Parathyroid adenoma (tissue), 2 donors: ENCODE measurements around the gene RPL12.

ENCODE experiments used
- H2AFZ ChIP-seq: fragments of 300-600 bp; sonication (generic); one replicate; pipeline ENCODE4 v1.7.0; 2017; ENCODE audit warnings: antibody characterized with exemption, mild to moderate bottlenecking
- H3K27ac ChIP-seq: fragments of 300-600 bp; sonication (generic); one replicate; pipeline ENCODE4 v1.7.0; 2017
- H3K27me3 ChIP-seq: fragments of 300-600 bp; sonication (generic); one replicate; pipeline ENCODE4 v1.7.0; 2017; ENCODE audit warnings: low read length; ENCODE audit not compliant: control insufficient read depth, insufficient read depth
- H3K36me3 ChIP-seq: fragments of 300-600 bp; sonication (generic); one replicate; pipeline ENCODE4 v1.7.0; 2017; ENCODE audit warnings: low read length; ENCODE audit not compliant: control insufficient read depth, insufficient read depth
- H3K4me1 ChIP-seq: fragments of 300-600 bp; sonication (generic); one replicate; pipeline ENCODE4 v1.7.0; 2017; ENCODE audit warnings: control low read depth
- H3K4me2 ChIP-seq: fragments of 300-600 bp; sonication (generic); one replicate; pipeline ENCODE4 v1.7.0; 2017; ENCODE audit warnings: low read length
- H3K4me3 ChIP-seq: fragments of 300-600 bp; sonication (generic); one replicate; pipeline ENCODE4 v1.7.0; 2017; ENCODE audit warnings: low read depth, low read length
- H3K79me2 ChIP-seq: fragments of 300-600 bp; sonication (generic); one replicate; pipeline ENCODE4 v1.7.0; 2017; ENCODE audit warnings: control low read depth
- H3K9ac ChIP-seq: fragments of 300-600 bp; sonication (generic); one replicate; pipeline ENCODE4 v1.7.0; 2017; ENCODE audit warnings: mild to moderate bottlenecking
- H3K9me3 ChIP-seq: fragments of 300-600 bp; sonication (generic); one replicate; pipeline ENCODE4 v1.7.0; 2017; ENCODE audit warnings: low read length; ENCODE audit not compliant: control insufficient read depth
- CTCF ChIP-seq: fragments of 300-600 bp; sonication (generic); IDR thresholded peaks from one replicate; pipeline ENCODE4 v1.7.0; 2017; ENCODE audit warnings: antibody characterized with exemption, mild to moderate bottlenecking
- donor health status: primary hyperparathyroidism.

The RPL12 gene

DNA sequence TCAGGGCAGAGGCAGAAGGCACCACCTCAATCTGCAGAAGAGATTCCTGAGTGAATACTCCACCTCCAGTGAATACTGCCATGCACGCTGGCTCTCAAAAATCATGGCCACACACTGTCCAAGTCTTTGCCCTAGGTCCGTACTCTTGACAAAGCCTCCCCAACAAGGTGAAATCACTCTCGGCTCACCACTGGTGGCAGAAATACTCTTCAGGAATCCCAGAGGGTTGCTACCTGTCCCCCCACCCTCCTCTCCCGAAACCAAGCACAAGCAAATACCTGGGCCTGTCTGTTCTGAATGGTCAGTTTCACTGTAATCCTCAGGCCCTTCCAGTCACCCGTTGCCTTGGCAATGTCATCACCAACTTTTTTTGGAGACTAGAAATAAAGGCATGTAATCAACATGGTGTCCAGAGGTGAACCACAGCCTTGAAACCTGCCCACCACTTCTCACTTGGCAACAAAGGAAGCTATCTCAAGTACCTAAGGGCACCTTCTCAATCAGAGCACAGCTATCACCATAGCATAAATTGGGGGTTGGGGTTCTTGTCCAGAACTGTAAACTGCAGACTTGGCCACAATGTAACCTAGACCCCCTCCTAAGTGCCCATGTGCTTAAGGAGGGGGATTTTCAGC lies 1.8 kb downstream of the RPL12 start:
- H2AFZ ChIP-seq = no peak overlapping the region
- no peaks in the 10 kb centered on the region for H3K4me1 ChIP-seq
- H3K79me2 ChIP-seq = no peaks in the 10 kb centered on the region
- no peaks in the 10 kb centered on the region for H3K9me3 ChIP-seq
- H3K9ac ChIP-seq = no peak overlapping the region
- no peak for TF ChIP-seq CTCF
- H3K4me3 ChIP-seq = no peak overlapping the region
- H3K36me3 ChIP-seq = peaks cover 3% of the 10 kb centered on the region
- H3K4me2 ChIP-seq = peak overlapping the region; percentile 82
- H3K27ac ChIP-seq = peak overlapping the region; percentile 77
- H3K27me3 ChIP-seq = no peaks in the 10 kb centered on the region

DNA sequence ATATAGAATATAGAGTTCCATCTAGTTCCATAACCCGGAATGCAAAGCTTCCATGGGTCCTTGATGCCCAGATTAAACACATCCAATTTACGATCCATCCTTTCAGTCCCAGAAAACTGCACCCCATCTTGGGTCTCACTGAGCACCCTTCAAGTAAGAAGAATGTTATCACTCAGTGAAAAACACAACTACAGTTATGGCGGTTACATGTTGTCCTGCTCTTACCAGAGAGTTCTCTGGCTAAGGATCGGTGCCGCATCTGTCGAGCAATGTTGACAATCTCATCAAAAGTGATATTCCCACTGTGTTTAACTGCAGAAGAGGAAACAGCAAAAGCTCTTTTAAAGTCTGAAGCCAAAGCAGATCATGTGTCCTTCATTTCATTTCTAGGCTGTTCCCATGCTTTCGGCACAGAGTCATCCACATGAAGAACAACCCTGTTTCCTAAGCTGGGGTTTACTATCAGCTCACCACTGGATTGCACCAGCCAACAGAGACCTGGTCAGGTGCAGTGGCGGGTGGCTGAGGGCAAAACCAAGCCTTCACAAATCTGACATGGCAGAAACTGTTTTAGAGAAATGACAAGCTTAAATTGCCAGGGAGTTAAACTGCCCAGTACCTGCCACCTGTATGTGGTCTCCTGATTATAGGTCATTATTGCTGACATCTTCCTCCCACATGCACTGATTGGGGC lies 2.9 kb downstream of the RPL12 start:
- H2AFZ ChIP-seq = no peak overlapping the region
- no peak overlapping the region for H3K4me2 ChIP-seq
- no peak overlapping the region for H3K9ac ChIP-seq
- TF ChIP-seq CTCF = no peak
- no peaks in the 10 kb centered on the region for H3K79me2 ChIP-seq
- no peaks in the 10 kb centered on the region for H3K4me1 ChIP-seq
- no peaks in the 10 kb centered on the region for H3K27me3 ChIP-seq
- H3K9me3 ChIP-seq = no peaks in the 10 kb centered on the region
- H3K4me3 ChIP-seq = no peak overlapping the region
- peaks cover 3% of the 10 kb centered on the region for H3K36me3 ChIP-seq
- no peak overlapping the region for H3K27ac ChIP-seq

- Histone ChIP-seq H3K4me2 (no peak overlapping the region), H3K27me3 (no peaks in the 10 kb centered on the region), H3K4me1 (no peaks in the 10 kb centered on the region), H3K27ac (no peak overlapping the region), H3K9ac (no peak overlapping the region), H3K79me2 (no peaks in the 10 kb centered on the region), H2AFZ (no peak overlapping the region), H3K4me3 (no peak overlapping the region), H3K36me3 (peaks cover 3% of the 10 kb centered on the region), H3K9me3 (no peaks in the 10 kb centered on the region)
- TF ChIP-seq CTCF = no peak
Measured at GRCh38 chr9:127447416-127448111, 3.6 kb downstream of the RPL12 start.

- Histone ChIP-seq H3K79me2 (no peaks in the 10 kb centered on the region), H3K27ac (no peak overlapping the region), H3K36me3 (peaks cover 3% of the 10 kb centered on the region), H3K4me1 (no peaks in the 10 kb centered on the region), H2AFZ (no peak overlapping the region), H3K9ac (no peak overlapping the region), H3K4me2 (no peak overlapping the region), H3K4me3 (no peak overlapping the region), H3K27me3 (no peaks in the 10 kb centered on the region), H3K9me3 (no peaks in the 10 kb centered on the region)
- no peak for TF ChIP-seq CTCF
Measured at GRCh38 chr9:127446713-127447415, 4.3 kb downstream of the RPL12 start.
